ENCODE results near the gene LCN2.

LCN2 gene

GRCh38 chr9:128103589-128103962, 45.7 kb upstream of the LCN2 start:
- DNase-seq (ENCODE audit: low read depth, low spot score): no peak
- no peak for TF ChIP-seq ZNF274 (IDR thresholded peaks at IDR 0.05; ENCODE audit: low read depth, low read length)
- no peak for TF ChIP-seq YY1 (IDR thresholded peaks at IDR 0.05; ENCODE audit: insufficient read depth, insufficient read length)
- no peak for TF ChIP-seq SUZ12 (IDR thresholded peaks at IDR 0.05; ENCODE audit: extremely low read depth, insufficient read depth, insufficient read length)
- H3K9ac ChIP-seq (ENCODE audit: insufficient read length, low read depth): no peak overlapping the region
- peaks cover 30% of the 10 kb centered on the region for H3K4me1 ChIP-seq (ENCODE audit: insufficient read depth, insufficient read length)
- no peaks in the 10 kb centered on the region for H3K27me3 ChIP-seq (ENCODE audit: insufficient read depth, insufficient read length)
- H3K4me3 ChIP-seq (ENCODE audit: insufficient read length, low read depth): no peak overlapping the region
- H3K9me3 ChIP-seq (ENCODE audit: insufficient read depth, low read length): no peaks in the 10 kb centered on the region
- H3K36me3 ChIP-seq (ENCODE audit: insufficient read depth, insufficient read length, low read length): peaks cover 89% of the 10 kb centered on the region

- Histone ChIP-seq H3K9me3 (ENCODE audit: insufficient read depth, low read length) (no peaks in the 10 kb centered on the region), H3K27me3 (ENCODE audit: insufficient read depth, insufficient read length) (no peaks in the 10 kb centered on the region), H3K4me3 (ENCODE audit: insufficient read length, low read depth) (no peak overlapping the region), H3K4me1 (ENCODE audit: insufficient read depth, insufficient read length) (peaks cover 28% of the 10 kb centered on the region), H3K9ac (ENCODE audit: insufficient read length, low read depth) (no peak overlapping the region), H3K36me3 (ENCODE audit: insufficient read depth, insufficient read length, low read length) (peaks cover 91% of the 10 kb centered on the region)
- DNase-seq (ENCODE audit: low read depth, low spot score): no peak
- no peak for TF ChIP-seq ZNF274 (IDR thresholded peaks at IDR 0.05; ENCODE audit: low read depth, low read length)
- no peak for TF ChIP-seq SUZ12 (IDR thresholded peaks at IDR 0.05; ENCODE audit: extremely low read depth, insufficient read depth, insufficient read length)
- no peak for TF ChIP-seq YY1 (IDR thresholded peaks at IDR 0.05; ENCODE audit: insufficient read depth, insufficient read length)
These were observed 45.1 kb upstream of the LCN2 start for GRCh38 chr9:128104171-128104618.

GRCh38 chr9:128105538-128106175, 43.6 kb upstream of the LCN2 start:
- TF ChIP-seq ZNF274 (IDR thresholded peaks at IDR 0.05; ENCODE audit: low read depth, low read length) (no peak), SUZ12 (IDR thresholded peaks at IDR 0.05; ENCODE audit: extremely low read depth, insufficient read depth, insufficient read length) (no peak), YY1 (IDR thresholded peaks at IDR 0.05; ENCODE audit: insufficient read depth, insufficient read length) (no peak)
- no peak overlapping the region for H3K4me3 ChIP-seq (ENCODE audit: insufficient read length, low read depth)
- no peak overlapping the region for H3K9ac ChIP-seq (ENCODE audit: insufficient read length, low read depth)
- DNase-seq (ENCODE audit: low read depth, low spot score): no peak
- peaks cover 85% of the 10 kb centered on the region for H3K36me3 ChIP-seq (ENCODE audit: insufficient read depth, insufficient read length, low read length)
- no peaks in the 10 kb centered on the region for H3K27me3 ChIP-seq (ENCODE audit: insufficient read depth, insufficient read length)
- H3K4me1 ChIP-seq (ENCODE audit: insufficient read depth, insufficient read length): peaks cover 15% of the 10 kb centered on the region
- no peaks in the 10 kb centered on the region for H3K9me3 ChIP-seq (ENCODE audit: insufficient read depth, low read length)

GRCh38 chr9:128106181-128106939, 42.9 kb upstream of the LCN2 start:
- DNase-seq (ENCODE audit: low read depth, low spot score): no peak
- Histone ChIP-seq H3K36me3 (ENCODE audit: insufficient read depth, insufficient read length, low read length) (peaks cover 78% of the 10 kb centered on the region), H3K4me3 (ENCODE audit: insufficient read length, low read depth) (no peak overlapping the region), H3K4me1 (ENCODE audit: insufficient read depth, insufficient read length) (peaks cover 10% of the 10 kb centered on the region), H3K27me3 (ENCODE audit: insufficient read depth, insufficient read length) (no peaks in the 10 kb centered on the region), H3K9ac (ENCODE audit: insufficient read length, low read depth) (no peak overlapping the region), H3K9me3 (ENCODE audit: insufficient read depth, low read length) (no peaks in the 10 kb centered on the region)
- TF ChIP-seq YY1 (IDR thresholded peaks at IDR 0.05; ENCODE audit: insufficient read depth, insufficient read length) (no peak), ZNF274 (IDR thresholded peaks at IDR 0.05; ENCODE audit: low read depth, low read length) (no peak), SUZ12 (IDR thresholded peaks at IDR 0.05; ENCODE audit: extremely low read depth, insufficient read depth, insufficient read length) (no peak)

- no peaks in the 10 kb centered on the region for H3K9me3 ChIP-seq (ENCODE audit: insufficient read depth, low read length)
- no peak overlapping the region for H3K4me3 ChIP-seq (ENCODE audit: insufficient read length, low read depth)
- peaks cover 72% of the 10 kb centered on the region for H3K36me3 ChIP-seq (ENCODE audit: insufficient read depth, insufficient read length, low read length)
- TF ChIP-seq ZNF274 (IDR thresholded peaks at IDR 0.05; ENCODE audit: low read depth, low read length) (no peak), SUZ12 (IDR thresholded peaks at IDR 0.05; ENCODE audit: extremely low read depth, insufficient read depth, insufficient read length) (no peak), YY1 (IDR thresholded peaks at IDR 0.05; ENCODE audit: insufficient read depth, insufficient read length) (no peak)
- DNase-seq (ENCODE audit: low read depth, low spot score): no peak
- H3K9ac ChIP-seq (ENCODE audit: insufficient read length, low read depth): no peak overlapping the region
- no peaks in the 10 kb centered on the region for H3K27me3 ChIP-seq (ENCODE audit: insufficient read depth, insufficient read length)
- peaks cover 7% of the 10 kb centered on the region for H3K4me1 ChIP-seq (ENCODE audit: insufficient read depth, insufficient read length)
These were observed 42.2 kb upstream of the LCN2 start for GRCh38 chr9:128106940-128107467.

GRCh38 chr9:128107468-128108268, 41.6 kb upstream of the LCN2 start:
- no peak for DNase-seq (ENCODE audit: low read depth, low spot score)
- Histone ChIP-seq H3K27me3 (ENCODE audit: insufficient read depth, insufficient read length) (no peaks in the 10 kb centered on the region), H3K9ac (ENCODE audit: insufficient read length, low read depth) (no peak overlapping the region), H3K36me3 (ENCODE audit: insufficient read depth, insufficient read length, low read length) (peaks cover 65% of the 10 kb centered on the region), H3K4me3 (ENCODE audit: insufficient read length, low read depth) (no peak overlapping the region), H3K4me1 (ENCODE audit: insufficient read depth, insufficient read length) (peaks cover 7% of the 10 kb centered on the region), H3K9me3 (ENCODE audit: insufficient read depth, low read length) (no peaks in the 10 kb centered on the region)
- TF ChIP-seq YY1 (IDR thresholded peaks at IDR 0.05; ENCODE audit: insufficient read depth, insufficient read length): no peak
- no peak for TF ChIP-seq SUZ12 (IDR thresholded peaks at IDR 0.05; ENCODE audit: extremely low read depth, insufficient read depth, insufficient read length)
- no peak for TF ChIP-seq ZNF274 (IDR thresholded peaks at IDR 0.05; ENCODE audit: low read depth, low read length)
